Tibial nerve (tissue), 3 donors: ENCODE results near the gene CORIN.

Source experiments
- POLR2A ChIP-seq, 2 donors: fragments of 450-650 bp; IDR thresholded peaks; one replicate each; pipeline ENCODE4 v1.6.1; 2017; ENCODE audit warnings: antibody characterized with exemption in 2 of 2, mild to moderate bottlenecking in 2 of 2, moderate library complexity in 2 of 2
- TF ChIP-seq, protein P1 (sequence below), 5 experiments: fragments of 200-600 bp in 3 of 5; fragments of 450-650 bp in 2 of 5; sonication (generic) in 3 of 5; IDR thresholded peaks; one replicate each; pipeline ENCODE4 v1.5.1; 2016 to 2019; ENCODE audit warnings: antibody characterized with exemption in 5 of 5, mild to moderate bottlenecking in 3 of 5, moderate library complexity in 2 of 5

DNA sequence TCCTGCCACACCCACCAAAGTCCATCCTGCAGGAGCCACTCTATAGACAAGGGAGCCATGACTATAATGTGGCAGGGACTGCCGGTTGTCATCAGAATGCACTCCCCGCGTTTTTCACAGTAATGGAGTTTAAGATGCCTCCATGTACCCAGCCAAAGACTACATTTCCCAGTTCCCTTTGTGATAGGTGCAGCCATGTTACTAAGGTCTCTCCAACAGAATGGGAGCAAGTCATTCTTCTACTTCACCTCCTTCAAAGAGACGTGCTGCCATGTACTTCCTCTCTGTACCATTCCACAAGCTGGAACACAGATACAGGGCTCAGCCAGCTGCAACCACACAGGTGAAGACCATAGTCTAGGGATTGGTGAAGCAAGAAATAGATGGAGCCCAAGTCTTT is 126.7 kb downstream of the CORIN start:
- no peak for TF ChIP-seq POLR2A (IDR thresholded peaks at IDR 0.05)
- TF ChIP-seq, protein P1, sequence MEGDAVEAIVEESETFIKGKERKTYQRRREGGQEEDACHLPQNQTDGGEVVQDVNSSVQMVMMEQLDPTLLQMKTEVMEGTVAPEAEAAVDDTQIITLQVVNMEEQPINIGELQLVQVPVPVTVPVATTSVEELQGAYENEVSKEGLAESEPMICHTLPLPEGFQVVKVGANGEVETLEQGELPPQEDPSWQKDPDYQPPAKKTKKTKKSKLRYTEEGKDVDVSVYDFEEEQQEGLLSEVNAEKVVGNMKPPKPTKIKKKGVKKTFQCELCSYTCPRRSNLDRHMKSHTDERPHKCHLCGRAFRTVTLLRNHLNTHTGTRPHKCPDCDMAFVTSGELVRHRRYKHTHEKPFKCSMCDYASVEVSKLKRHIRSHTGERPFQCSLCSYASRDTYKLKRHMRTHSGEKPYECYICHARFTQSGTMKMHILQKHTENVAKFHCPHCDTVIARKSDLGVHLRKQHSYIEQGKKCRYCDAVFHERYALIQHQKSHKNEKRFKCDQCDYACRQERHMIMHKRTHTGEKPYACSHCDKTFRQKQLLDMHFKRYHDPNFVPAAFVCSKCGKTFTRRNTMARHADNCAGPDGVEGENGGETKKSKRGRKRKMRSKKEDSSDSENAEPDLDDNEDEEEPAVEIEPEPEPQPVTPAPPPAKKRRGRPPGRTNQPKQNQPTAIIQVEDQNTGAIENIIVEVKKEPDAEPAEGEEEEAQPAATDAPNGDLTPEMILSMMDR (IDR thresholded peaks at IDR 0.05): no peak
